ENCODE measurements around the gene SNAPIN. TPM values are rescaled to one million over a fixed set of nuclear protein-coding genes. Genes with fewer than 3 reads are reported as not detected.
A peak's percentile ranks its signal among the peaks of the same experiment; 100 is the strongest.

SNAPIN gene
- total RNA-seq, 1 experiment from 2014 or later, result 29.0 TPM

DNA sequence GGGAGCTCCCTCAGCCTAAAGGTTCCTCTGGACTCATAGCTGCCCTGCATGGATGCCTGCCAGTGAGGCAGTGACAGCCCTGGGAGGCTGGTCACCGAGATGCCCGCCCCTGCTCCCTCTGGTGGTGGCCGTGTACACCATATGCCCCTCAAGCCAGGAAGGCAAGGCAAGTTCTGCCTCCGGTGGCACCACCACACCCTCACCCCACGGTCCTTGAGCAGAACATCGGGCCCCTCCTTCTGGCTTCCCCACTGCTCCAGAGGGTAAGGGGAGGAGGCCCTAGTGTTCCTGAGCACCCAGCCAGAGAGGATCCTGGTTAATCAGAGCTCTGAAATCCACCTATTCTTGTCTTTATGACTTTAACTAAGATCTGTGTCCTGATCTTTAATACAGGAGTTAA is 40.8 kb upstream of the SNAPIN start:
- Histone ChIP-seq H2AFZ (ENCODE audit: low read length) (no peak overlapping the region), H3K56ac (ENCODE audit: insufficient read length, low read depth, low read length) (no peak overlapping the region), H3K14ac (ENCODE audit: insufficient read depth, low read length) (no peak overlapping the region), H2BK5ac (ENCODE audit: insufficient read length, low read length) (no peak overlapping the region), H4K91ac (ENCODE audit: insufficient read length, low read depth, low read length) (no peak overlapping the region), H3K9me3 (ENCODE audit: control insufficient read depth, low read depth, low read length) (no peaks in the 10 kb centered on the region), H3K23ac (ENCODE audit: insufficient read length, low read depth, low read length) (no peak overlapping the region), H2BK12ac (ENCODE audit: insufficient read length, low read depth, low read length) (no peak overlapping the region), H3K4me2 (ENCODE audit: insufficient read depth, insufficient read length, low read length) (no peak overlapping the region), H3K4me1 (ENCODE audit: insufficient read depth, low read length) (no peaks in the 10 kb centered on the region), H3K18ac (ENCODE audit: insufficient read length, low read depth, low read length) (no peak overlapping the region), H4K20me1 (ENCODE audit: control insufficient read depth, insufficient read depth, insufficient read length) (no peaks in the 10 kb centered on the region), H2AK5ac (ENCODE audit: insufficient read length, low read length) (no peak overlapping the region), H3K9ac (ENCODE audit: extremely low read depth, insufficient read length, low read length) (no peak overlapping the region), H3K27ac (ENCODE audit: insufficient read length, low read depth, low read length) (no peak overlapping the region), H3K79me2 (ENCODE audit: insufficient read depth, low read length) (no peaks in the 10 kb centered on the region), H2BK120ac (ENCODE audit: low read depth, low read length, poor library complexity, severe bottlenecking) (no peak overlapping the region), H3K23me2 (ENCODE audit: insufficient read length, low read depth, low read length, poor library complexity, severe bottlenecking) (no peaks in the 10 kb centered on the region), H4K8ac (replicated peaks; ENCODE audit: insufficient read length, low read depth, low read length) (no peak overlapping the region), H4K5ac (ENCODE audit: insufficient read length, low read depth, low read length) (no peak overlapping the region), H3K4ac (ENCODE audit: low read depth, low read length) (no peak overlapping the region), H3K27me3 (ENCODE audit: insufficient read depth, low read length) (no peaks in the 10 kb centered on the region), H2BK15ac (ENCODE audit: low read depth, low read length) (no peak overlapping the region), H3T11ph (ENCODE audit: low read length) (no peak overlapping the region), H3K79me1 (ENCODE audit: insufficient read depth, low read depth, low read length, poor library complexity, severe bottlenecking) (no peaks in the 10 kb centered on the region), H2BK20ac (ENCODE audit: low read depth, low read length, poor library complexity, severe bottlenecking) (no peak overlapping the region)
- Mint-ChIP-seq H3K9me3 (no peaks in the 10 kb centered on the region), H3K4me1 (peaks cover 17 to 32% of the 10 kb centered on the region in 2 experiments), H3K27me3 (ENCODE audit: low read depth) (no peaks in the 10 kb centered on the region; the same call in 1 of the 2 replicates), H3K4me3 (no peak overlapping the region), H3K27ac (no peak overlapping the region), H3K36me3 (ENCODE audit: insufficient read depth in 1 of 3, low read depth in 3 of 3) (peaks cover 5 to 22% (median 5%) of the 10 kb centered on the region in 3 experiments; a peak in 5 of 7 replicates)
- no CpG with 5 or more reads among the region's 6 CpGs for WGBS (ENCODE audit: extremely low coverage, insufficient read length, low lambda C conversion rate)
- peak; percentile 75 for DNase-seq
- peak; percentile 66 for TF ChIP-seq CTCF (conservative IDR thresholded peaks at IDR 0.05)

All from H9 (cell line).